DND-41 (cell line): Measurements from ENCODE around the gene SPRR2D.

ENCODE experiments used
- ATAC-seq: fragments of 200-7000 bp; cut with Tn5 transposase; 3 replicates; pipeline ENCODE4 v1.9.1; 2021; ENCODE audit warnings: low read depth; ENCODE audit not compliant: insufficient read depth
- DNase-seq: peaks from one replicate; pipeline ENCODE4 v3.0.0-alpha.2; 2020
- H2AFZ ChIP-seq: 2 replicates; pipeline ENCODE4 v1.6.0; 2012; ENCODE audit warnings: low read depth, low read length
- H3K27ac ChIP-seq: 2 replicates; pipeline ENCODE4 v1.5.1; 2012; ENCODE audit warnings: low read length, inconsistent platforms
- H3K27me3 ChIP-seq: fragments of 200-600 bp; sonication (generic); 2 replicates; pipeline ENCODE4 v1.6.0; 2012; ENCODE audit warnings: low read length, mild to moderate bottlenecking, inconsistent platforms; ENCODE audit not compliant: insufficient read depth, poor library complexity
- H3K36me3 ChIP-seq: 2 replicates; pipeline ENCODE4 v1.5.1; 2012; ENCODE audit warnings: low read length, inconsistent platforms; ENCODE audit not compliant: insufficient read depth
- H3K4me1 ChIP-seq: 2 replicates; pipeline ENCODE4 v1.5.1; 2012; ENCODE audit warnings: mild to moderate bottlenecking, low read length; ENCODE audit not compliant: insufficient read depth
- H3K4me2 ChIP-seq: 2 replicates; pipeline ENCODE4 v1.6.0; 2012; ENCODE audit warnings: mild to moderate bottlenecking, moderate library complexity, low read length, inconsistent platforms; ENCODE audit not compliant: insufficient read depth
- H3K4me3 ChIP-seq, 2 experiments: fragments of 200-600 bp in 1 of 2; shearing (Covaris generic) in 1 of 2; 2 replicates each; pipeline ENCODE4 v1.5.1; 2012 to 2016; ENCODE audit warnings: inconsistent platforms in 2 of 2, low read length in 2 of 2, mild to moderate bottlenecking in 2 of 2, low read depth in 1 of 2, moderate library complexity in 1 of 2
- H3K79me2 ChIP-seq: 2 replicates; pipeline ENCODE4 v1.6.0; 2012; ENCODE audit warnings: low read length, inconsistent platforms; ENCODE audit not compliant: insufficient read depth
- H3K9ac ChIP-seq: 2 replicates; pipeline ENCODE4 v1.6.0; 2012; ENCODE audit warnings: low read depth, mild to moderate bottlenecking, inconsistent platforms, low read length, moderate library complexity
- H3K9me3 ChIP-seq: 2 replicates; pipeline ENCODE4 v1.5.1; 2012; ENCODE audit warnings: low read length, moderate library complexity, mild to moderate bottlenecking, inconsistent platforms; ENCODE audit not compliant: insufficient read depth, severe bottlenecking
- H4K20me1 ChIP-seq: 2 replicates; pipeline ENCODE4 v1.6.0; 2012; ENCODE audit warnings: low read length; ENCODE audit not compliant: insufficient read depth
- CTCF ChIP-seq: IDR thresholded peaks from 2 replicates; pipeline ENCODE4 v1.5.1; 2012; ENCODE audit warnings: borderline replicate concordance, low read length, moderate library complexity, mild to moderate bottlenecking; ENCODE audit not compliant: poor library complexity, severe bottlenecking; ENCODE audit errors: extremely low read depth
- EZH2 ChIP-seq: IDR thresholded peaks from 3 replicates; pipeline ENCODE4 v1.6.1; 2012; ENCODE audit warnings: borderline replicate concordance, low read depth, mild to moderate bottlenecking, moderate library complexity, low read length, inconsistent platforms; ENCODE audit not compliant: severe bottlenecking

SPRR2D gene

GRCh38 chr1:153030895-153031294 lies 10.0 kb downstream of the SPRR2D start, which contains the start of gene SPRR1B:
SPRR1B (plus strand) TSS chr1:153031203; CDS start chr1:153032346, 1,143 bp downstream.
- no peak within 1 kb of the TSS for H2AFZ ChIP-seq
- H3K4me2 ChIP-seq = no peak within 1 kb of the TSS
- no peak within 1 kb of the TSS for H3K4me3 ChIP-seq
- no peaks in the 10 kb centered on the region for H3K4me1 ChIP-seq
- DNase-seq (no peak), ATAC-seq (no peak)
- no peaks in the 10 kb centered on the region for H3K79me2 ChIP-seq
- no peaks in the 10 kb centered on the region for H3K9me3 ChIP-seq
- no peak within 1 kb of the TSS for H3K9ac ChIP-seq
- H3K27me3 ChIP-seq = peaks cover 6% of the 10 kb centered on the region
- H3K27ac ChIP-seq = no peak within 1 kb of the TSS
- no peaks in the 10 kb centered on the region for H4K20me1 ChIP-seq
- H3K36me3 ChIP-seq = no peaks in the 10 kb centered on the region
- no peak for TF ChIP-seq EZH2
- no peak for TF ChIP-seq CTCF

- Histone ChIP-seq H3K9me3 (no peaks in the 10 kb centered on the region), H3K79me2 (no peaks in the 10 kb centered on the region), H3K4me3 (no peak overlapping the region), H3K36me3 (no peaks in the 10 kb centered on the region), H3K4me2 (no peak overlapping the region), H3K27ac (no peak overlapping the region), H3K27me3 (peaks cover 13% of the 10 kb centered on the region), H3K9ac (no peak overlapping the region), H2AFZ (no peak overlapping the region), H4K20me1 (no peaks in the 10 kb centered on the region), H3K4me1 (no peaks in the 10 kb centered on the region)
- ATAC-seq (no peak), DNase-seq (no peak)
- TF ChIP-seq CTCF (no peak), EZH2 (no peak)
These were observed 12.2 kb downstream of the SPRR2D start for GRCh38 chr1:153028766-153029165.

- no peaks in the 10 kb centered on the region for H3K79me2 ChIP-seq
- no peaks in the 10 kb centered on the region for H3K36me3 ChIP-seq
- ATAC-seq (no peak), DNase-seq (no peak)
- no peak overlapping the region for H3K4me3 ChIP-seq
- no peak overlapping the region for H3K4me2 ChIP-seq
- H3K4me1 ChIP-seq = no peaks in the 10 kb centered on the region
- TF ChIP-seq EZH2 = no peak
- TF ChIP-seq CTCF = no peak
- H3K9me3 ChIP-seq = no peaks in the 10 kb centered on the region
- no peak overlapping the region for H3K9ac ChIP-seq
- H3K27me3 ChIP-seq = peaks cover 9% of the 10 kb centered on the region
- H2AFZ ChIP-seq = no peak overlapping the region
- H4K20me1 ChIP-seq = no peaks in the 10 kb centered on the region
- no peak overlapping the region for H3K27ac ChIP-seq
These were observed 15.1 kb downstream of the SPRR2D start for GRCh38 chr1:153025797-153026196.

GRCh38 chr1:153024413-153024812 lies 16.5 kb downstream of the SPRR2D start:
- no peak overlapping the region for H3K4me3 ChIP-seq
- H2AFZ ChIP-seq = no peak overlapping the region
- H4K20me1 ChIP-seq = no peaks in the 10 kb centered on the region
- ATAC-seq = no peak
- H3K9me3 ChIP-seq = no peaks in the 10 kb centered on the region
- no peak overlapping the region for H3K27ac ChIP-seq
- H3K79me2 ChIP-seq = no peaks in the 10 kb centered on the region
- H3K4me2 ChIP-seq = no peak overlapping the region
- H3K4me1 ChIP-seq = no peaks in the 10 kb centered on the region
- no peak for DNase-seq
- no peak for TF ChIP-seq CTCF
- TF ChIP-seq EZH2 = no peak
- no peaks in the 10 kb centered on the region for H3K36me3 ChIP-seq
- H3K9ac ChIP-seq = no peak overlapping the region
- H3K27me3 ChIP-seq = peaks cover 9% of the 10 kb centered on the region
